Astrocyte (in vitro differentiated cells and primary cell): ENCODE results near the gene CDC42EP3. TPM values are rescaled to one million over a fixed set of nuclear protein-coding genes. Genes with fewer than 3 reads are reported as not detected.

Source experiments
- DNase-seq: peaks from one replicate; pipeline ENCODE4 v3.0.0-alpha.2; 2010; ENCODE audit warnings: low read depth
- FAIRE-seq: peaks from 2 replicates; lab custom pipeline; 2011; peaks lifted over from hg19 to GRCh38; lab: Jason Lieb, UNC
- H2AFZ ChIP-seq: 2 replicates; pipeline ENCODE4 v1.6.0; 2012; ENCODE audit warnings: low read depth, low read length, inconsistent platforms
- H3K27ac ChIP-seq: 2 replicates; pipeline ENCODE4 v1.5.1; 2011; ENCODE audit warnings: low read depth, low read length, inconsistent platforms
- H3K27me3 ChIP-seq: 2 replicates; pipeline ENCODE4 v1.6.0; 2011; ENCODE audit warnings: low read length, inconsistent platforms; ENCODE audit not compliant: insufficient read depth
- H3K36me3 ChIP-seq: 2 replicates; pipeline ENCODE4 v1.5.1; 2011; ENCODE audit warnings: low read length, inconsistent platforms; ENCODE audit not compliant: insufficient read depth
- H3K4me1 ChIP-seq: 2 replicates; pipeline ENCODE4 v1.5.1; 2011; ENCODE audit warnings: low read length, inconsistent platforms; ENCODE audit not compliant: insufficient read depth
- H3K4me2 ChIP-seq: 2 replicates; pipeline ENCODE4 v1.6.0; 2012; ENCODE audit warnings: low read length, inconsistent platforms
- H3K4me3 ChIP-seq: 2 replicates; pipeline ENCODE4 v1.5.1; 2011; ENCODE audit warnings: low read depth, mild to moderate bottlenecking, low read length, inconsistent platforms; ENCODE audit not compliant: insufficient read depth
- H3K79me2 ChIP-seq: 2 replicates; pipeline ENCODE4 v1.6.0; 2012; ENCODE audit warnings: mild to moderate bottlenecking, low read length, inconsistent platforms; ENCODE audit not compliant: insufficient read depth
- H3K9ac ChIP-seq: 2 replicates; pipeline ENCODE4 v1.6.0; 2012; ENCODE audit warnings: mild to moderate bottlenecking, low read length, inconsistent platforms
- H3K9me3 ChIP-seq: 2 replicates; pipeline ENCODE4 v1.5.1; 2012; ENCODE audit warnings: low read depth, mild to moderate bottlenecking, low read length, inconsistent platforms; ENCODE audit not compliant: insufficient read depth
- H4K20me1 ChIP-seq: 2 replicates; pipeline ENCODE4 v1.6.0; 2012; ENCODE audit warnings: low read length, inconsistent platforms; ENCODE audit not compliant: insufficient read depth
- H3K27ac Mint-ChIP-seq: one replicate; pipeline ENCODE4 v1.8.0; 2021; ENCODE audit warnings: mild to moderate bottlenecking, mixed read lengths; ENCODE audit not compliant: unreplicated experiment
- H3K27me3 Mint-ChIP-seq: one replicate; pipeline ENCODE4 v1.8.0; 2021; ENCODE audit warnings: low read depth, mixed read lengths; ENCODE audit not compliant: unreplicated experiment
- H3K36me3 Mint-ChIP-seq: one replicate; pipeline ENCODE4 v1.8.0; 2021; ENCODE audit warnings: low read depth, mixed read lengths; ENCODE audit not compliant: unreplicated experiment
- H3K4me1 Mint-ChIP-seq: one replicate; pipeline ENCODE4 v1.8.0; 2021; ENCODE audit warnings: low read depth, mixed read lengths; ENCODE audit not compliant: unreplicated experiment
- H3K4me3 Mint-ChIP-seq: one replicate; pipeline ENCODE4 v1.8.0; 2021; ENCODE audit warnings: mild to moderate bottlenecking, moderate library complexity, mixed read lengths; ENCODE audit not compliant: unreplicated experiment
- H3K9me3 Mint-ChIP-seq: one replicate; pipeline ENCODE4 v1.8.0; 2021; ENCODE audit warnings: mild to moderate bottlenecking, mixed read lengths; ENCODE audit not compliant: unreplicated experiment
- CTCF ChIP-seq: IDR thresholded peaks from 2 replicates; pipeline ENCODE4 v1.5.1; 2011; ENCODE audit warnings: low read depth, mild to moderate bottlenecking, inconsistent platforms, low read length, moderate library complexity; ENCODE audit not compliant: insufficient read depth
- EZH2 ChIP-seq: IDR thresholded peaks from 2 replicates; pipeline ENCODE4 v1.6.1; 2012; ENCODE audit warnings: mild to moderate bottlenecking, low read length, inconsistent platforms; ENCODE audit not compliant: insufficient read depth
- total RNA-seq: library from RNA; stranded (reverse); gene quantifications from 2 replicates; pipeline ENCODE4 v1.2.1, GENCODE V29; 2021

CDC42EP3 gene
- total RNA-seq, 1 donor from 2014 or later: 94.3 TPM

DNA sequence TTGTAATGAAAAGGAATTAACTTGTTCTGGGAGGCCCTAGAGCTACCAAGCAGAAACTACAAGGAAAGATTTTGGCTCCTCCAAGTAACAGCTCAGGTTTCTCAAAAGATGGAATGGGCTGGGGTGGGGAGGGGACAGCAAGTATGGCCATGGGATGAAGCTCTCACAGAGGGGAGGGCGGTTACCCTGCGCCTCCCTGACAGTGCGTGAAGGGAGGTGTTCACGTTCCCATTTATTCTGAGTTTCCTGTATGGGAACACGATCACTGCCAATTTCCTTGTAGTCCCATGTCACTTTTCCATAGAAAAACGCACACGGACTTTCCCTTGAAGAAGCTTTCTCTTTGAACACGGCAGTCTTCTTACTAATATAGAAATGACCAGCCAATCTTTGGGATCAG lies 17.0 kb downstream of the CDC42EP3 start:
- H3K27ac ChIP-seq: peak overlapping the region; percentile 78
- peaks cover 17% of the 10 kb centered on the region for H3K36me3 Mint-ChIP-seq
- no peaks in the 10 kb centered on the region for H3K9me3 ChIP-seq
- TF ChIP-seq CTCF (no peak), EZH2 (no peak)
- H3K9ac ChIP-seq: peak overlapping the region; percentile 38
- FAIRE-seq (no peak), DNase-seq (no peak)
- peak overlapping the region; percentile 50 for H3K4me3 Mint-ChIP-seq
- H3K27me3 Mint-ChIP-seq: no peaks in the 10 kb centered on the region
- H3K27ac Mint-ChIP-seq: peak overlapping the region; percentile 89
- H3K4me1 Mint-ChIP-seq: peaks cover 79% of the 10 kb centered on the region
- no peak overlapping the region for H3K4me3 ChIP-seq
- peaks cover 79% of the 10 kb centered on the region for H4K20me1 ChIP-seq
- H3K4me1 ChIP-seq: peaks cover 75% of the 10 kb centered on the region
- H2AFZ ChIP-seq: no peak overlapping the region
- H3K36me3 ChIP-seq: peaks cover 40% of the 10 kb centered on the region
- H3K79me2 ChIP-seq: peaks cover 97% of the 10 kb centered on the region
- H3K27me3 ChIP-seq: no peaks in the 10 kb centered on the region
- H3K9me3 Mint-ChIP-seq: no peaks in the 10 kb centered on the region
- H3K4me2 ChIP-seq: peak overlapping the region; percentile 39

DNA sequence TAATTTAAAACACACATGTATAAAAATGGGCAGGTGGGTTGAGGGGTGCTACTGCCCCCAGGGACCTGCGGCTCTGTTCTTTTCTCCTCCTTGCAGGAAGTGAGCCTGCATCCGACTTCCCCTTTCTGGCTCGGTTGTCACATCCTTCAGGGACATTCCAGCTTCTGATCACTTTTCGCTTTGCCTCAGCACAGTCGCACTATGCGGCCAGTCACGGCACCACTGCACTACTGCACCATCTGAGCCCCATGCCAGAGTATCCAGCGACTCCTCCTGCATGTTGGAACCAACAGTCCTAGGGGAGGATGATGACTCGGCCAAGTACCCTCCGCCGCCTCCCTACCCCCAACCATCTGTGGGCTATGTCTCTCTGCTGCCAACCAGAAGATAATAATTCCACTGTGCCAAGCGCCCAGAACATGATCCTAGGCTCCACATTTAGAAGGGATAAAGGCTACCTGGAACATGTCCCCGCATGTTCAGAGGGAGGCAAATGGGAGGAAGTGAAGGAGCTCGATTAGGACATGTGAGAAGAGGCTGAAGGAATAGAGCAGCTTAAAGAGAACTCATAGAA lies 17.6 kb downstream of the CDC42EP3 start:
- TF ChIP-seq EZH2 (no peak), CTCF (no peak)
- H3K4me1 Mint-ChIP-seq: peaks cover 77% of the 10 kb centered on the region
- H3K9me3 Mint-ChIP-seq: no peaks in the 10 kb centered on the region
- Histone ChIP-seq H3K36me3 (peaks cover 36% of the 10 kb centered on the region), H3K27me3 (no peaks in the 10 kb centered on the region), H3K27ac (peak overlapping the region; percentile 78), H2AFZ (no peak overlapping the region), H3K4me3 (no peak overlapping the region), H3K79me2 (peaks cover 97% of the 10 kb centered on the region), H3K9ac (peak overlapping the region; percentile 38), H3K4me2 (peak overlapping the region; percentile 39), H4K20me1 (peaks cover 79% of the 10 kb centered on the region), H3K4me1 (peaks cover 71% of the 10 kb centered on the region), H3K9me3 (no peaks in the 10 kb centered on the region)
- peak overlapping the region; percentile 89 for H3K27ac Mint-ChIP-seq
- FAIRE-seq (no peak), DNase-seq (no peak)
- H3K4me3 Mint-ChIP-seq: peak overlapping the region; percentile 50
- peaks cover 17% of the 10 kb centered on the region for H3K36me3 Mint-ChIP-seq
- H3K27me3 Mint-ChIP-seq: no peaks in the 10 kb centered on the region

DNA sequence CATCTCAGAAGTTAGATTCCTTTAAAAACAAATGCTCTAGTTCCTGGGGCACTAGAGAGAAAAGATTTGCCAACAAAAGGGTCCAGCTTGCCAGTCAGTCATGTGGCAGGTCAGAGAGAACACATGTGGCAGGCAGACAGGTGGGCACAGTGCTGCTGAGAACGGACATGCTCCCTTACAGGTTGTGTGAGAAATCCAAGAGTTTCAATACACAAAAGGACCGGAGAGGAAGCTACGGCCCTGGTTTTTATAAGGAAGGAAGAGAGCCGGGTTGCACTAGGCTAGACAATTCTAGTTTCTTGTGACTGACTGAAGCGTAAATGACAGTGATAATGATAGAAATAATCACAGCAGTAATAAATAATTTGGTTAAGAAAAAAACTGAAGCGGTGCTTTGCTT lies 18.3 kb downstream of the CDC42EP3 start:
- peaks cover 18% of the 10 kb centered on the region for H3K36me3 Mint-ChIP-seq
- DNase-seq: no peak
- H3K4me1 ChIP-seq: peaks cover 69% of the 10 kb centered on the region
- H3K4me3 ChIP-seq: no peak overlapping the region
- peaks cover 97% of the 10 kb centered on the region for H3K79me2 ChIP-seq
- H3K36me3 ChIP-seq: peaks cover 31% of the 10 kb centered on the region
- no peak for TF ChIP-seq EZH2
- TF ChIP-seq CTCF: no peak
- H3K27me3 Mint-ChIP-seq: no peaks in the 10 kb centered on the region
- peaks cover 2% of the 10 kb centered on the region for H3K9me3 Mint-ChIP-seq
- H3K27ac ChIP-seq: peak overlapping the region; percentile 78
- H2AFZ ChIP-seq: no peak overlapping the region
- H3K9me3 ChIP-seq: no peaks in the 10 kb centered on the region
- H3K27me3 ChIP-seq: no peaks in the 10 kb centered on the region
- peaks cover 79% of the 10 kb centered on the region for H4K20me1 ChIP-seq
- H3K4me3 Mint-ChIP-seq: no peak overlapping the region
- H3K4me2 ChIP-seq: peak overlapping the region; percentile 12
- FAIRE-seq: no peak
- H3K27ac Mint-ChIP-seq: peak overlapping the region; percentile 60
- peaks cover 72% of the 10 kb centered on the region for H3K4me1 Mint-ChIP-seq
- peak overlapping the region; percentile 15 for H3K9ac ChIP-seq
